Hair follicle dermal papilla cell (primary cell): Measurements from ENCODE around the gene SPATA31C2. TPM values are rescaled to one million over a fixed set of nuclear protein-coding genes. Genes with fewer than 3 reads are reported as not detected.

Experiments used
- total RNA-seq: library from RNA; depleted of rRNA; stranded (reverse); fragments of >200 nt; gene quantifications from 2 replicates; pipeline ENCODE4 v1.2.3, GENCODE V29; 2012

Gene SPATA31C2
- not detected in 2 replicates for total RNA-seq

DNA sequence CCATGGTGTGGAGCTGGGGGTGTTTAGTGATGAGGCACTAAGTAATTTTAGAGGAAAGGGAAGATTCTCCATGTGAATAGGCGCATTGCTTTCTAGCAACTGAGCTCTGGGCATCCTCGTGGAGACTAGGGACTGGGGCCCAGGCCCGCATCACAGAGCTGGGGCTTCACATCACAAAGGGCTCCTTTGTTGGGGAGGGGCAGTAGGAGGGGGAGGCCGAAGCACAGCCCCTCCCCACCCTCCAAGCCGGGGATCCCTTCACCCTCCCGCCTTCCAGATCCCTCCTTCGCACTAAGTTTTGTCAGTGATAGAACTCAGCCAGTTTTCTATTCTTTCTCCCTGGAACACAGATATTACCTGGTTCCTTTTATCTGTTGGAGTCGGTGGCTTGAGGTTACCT is at the start of gene SPATA31C2:
TSS of gene SPATA31C2 (minus strand) at position 101 of the 400 bp plus-strand sequence. CDS start at position 72, 29 bp downstream.

Other genes starting within 250 kb of the SPATA31C2 start
- gene SPATA31C1, start 220.5 kb downstream of the SPATA31C2 start, total RNA-seq = not detected in 2 replicates
- 10.0 and 15.3 TPM in 2 replicates for gene CDK20, start 163.9 kb downstream of the SPATA31C2 start, total RNA-seq
- gene SPIN1, start 250.0 kb upstream of the SPATA31C2 start, total RNA-seq = 112 and 122 TPM in 2 replicates